Neural crest cell (in vitro differentiated cells): ENCODE results near the gene CD40. TPM values are rescaled to one million over a fixed set of nuclear protein-coding genes. Genes with fewer than 3 reads are reported as not detected.
A peak's percentile ranks its signal among the peaks of the same experiment; 100 is the strongest.

Source experiments
- DNase-seq: peaks from one replicate; pipeline ENCODE4 v3.0.0; 2021; ENCODE audit warnings: low read depth, mixed read lengths, low spot score
- H3K27ac Mint-ChIP-seq: one replicate; pipeline ENCODE4 v1.8.0; 2021; ENCODE audit warnings: mild to moderate bottlenecking, mixed read lengths; ENCODE audit not compliant: unreplicated experiment
- H3K27me3 Mint-ChIP-seq: 2 replicates; pipeline ENCODE4 v1.8.0; 2021; ENCODE audit warnings: low read depth, mild to moderate bottlenecking, mixed read lengths
- H3K36me3 Mint-ChIP-seq: 2 replicates; pipeline ENCODE4 v1.8.0; 2021; ENCODE audit warnings: low read depth, mild to moderate bottlenecking, mixed read lengths
- H3K4me1 Mint-ChIP-seq: 2 replicates; pipeline ENCODE4 v1.8.0; 2021; ENCODE audit warnings: mixed read lengths
- H3K4me3 Mint-ChIP-seq: one replicate; pipeline ENCODE4 v1.8.0; 2021; ENCODE audit warnings: mild to moderate bottlenecking, mixed read lengths
- H3K9me3 Mint-ChIP-seq: 2 replicates; pipeline ENCODE4 v1.8.0; 2021; ENCODE audit warnings: mixed read lengths
- total RNA-seq: library from RNA; stranded (reverse); gene quantifications from 2 replicates; pipeline ENCODE4 v1.2.1, GENCODE V29; 2021
- TF ChIP-seq, protein P1 (sequence below): fragments of 200-600 bp; sonication (generic); conservative IDR thresholded peaks from 2 replicates; pipeline ENCODE4 v1.5.0; 2021; ENCODE audit warnings: antibody characterized with exemption, mild to moderate bottlenecking

Gene CD40
- total RNA-seq, 1 donor from 2014 or later = 4.8 TPM

DNA sequence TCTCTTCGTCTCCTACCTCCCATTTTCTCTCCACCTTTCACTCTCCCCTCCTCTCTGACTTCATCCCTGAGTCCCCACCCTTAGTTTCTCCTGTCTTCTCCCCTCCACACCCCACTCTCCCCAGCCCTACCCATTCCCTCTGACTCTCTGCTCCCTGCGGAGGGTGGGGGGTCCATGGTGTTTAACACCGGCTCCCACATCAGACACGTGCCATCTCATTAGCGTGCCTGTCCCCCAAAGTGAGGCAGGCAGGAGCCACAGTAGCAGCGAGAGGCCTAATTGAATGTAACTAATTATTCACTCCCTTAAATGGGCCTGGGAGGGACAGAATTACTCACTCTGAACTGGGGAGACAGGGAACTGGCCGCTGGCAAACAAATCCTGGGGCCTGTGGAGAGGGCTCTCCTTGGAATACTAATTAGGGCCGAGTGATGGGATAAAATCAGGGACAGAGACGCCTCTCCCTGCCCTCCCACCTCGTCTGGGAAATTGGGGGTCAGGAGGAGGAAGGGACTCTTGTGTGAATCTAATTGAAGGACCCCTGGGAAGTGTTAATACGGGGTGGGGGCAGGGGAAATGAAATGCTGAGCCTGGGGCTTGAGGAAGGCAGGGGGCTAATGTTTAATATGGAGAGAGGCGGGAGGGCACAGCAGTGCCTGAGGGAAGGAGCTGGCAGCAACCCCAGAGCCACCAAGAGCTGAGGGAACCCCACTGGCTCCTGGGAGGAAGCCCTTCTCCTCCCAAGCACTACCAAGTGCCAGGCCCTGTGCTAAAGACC is 17.9 kb downstream of the CD40 start:
- H3K36me3 Mint-ChIP-seq = no peaks in the 10 kb centered on the region
- TF ChIP-seq, protein P1, sequence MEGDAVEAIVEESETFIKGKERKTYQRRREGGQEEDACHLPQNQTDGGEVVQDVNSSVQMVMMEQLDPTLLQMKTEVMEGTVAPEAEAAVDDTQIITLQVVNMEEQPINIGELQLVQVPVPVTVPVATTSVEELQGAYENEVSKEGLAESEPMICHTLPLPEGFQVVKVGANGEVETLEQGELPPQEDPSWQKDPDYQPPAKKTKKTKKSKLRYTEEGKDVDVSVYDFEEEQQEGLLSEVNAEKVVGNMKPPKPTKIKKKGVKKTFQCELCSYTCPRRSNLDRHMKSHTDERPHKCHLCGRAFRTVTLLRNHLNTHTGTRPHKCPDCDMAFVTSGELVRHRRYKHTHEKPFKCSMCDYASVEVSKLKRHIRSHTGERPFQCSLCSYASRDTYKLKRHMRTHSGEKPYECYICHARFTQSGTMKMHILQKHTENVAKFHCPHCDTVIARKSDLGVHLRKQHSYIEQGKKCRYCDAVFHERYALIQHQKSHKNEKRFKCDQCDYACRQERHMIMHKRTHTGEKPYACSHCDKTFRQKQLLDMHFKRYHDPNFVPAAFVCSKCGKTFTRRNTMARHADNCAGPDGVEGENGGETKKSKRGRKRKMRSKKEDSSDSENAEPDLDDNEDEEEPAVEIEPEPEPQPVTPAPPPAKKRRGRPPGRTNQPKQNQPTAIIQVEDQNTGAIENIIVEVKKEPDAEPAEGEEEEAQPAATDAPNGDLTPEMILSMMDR = no peak
- no peak overlapping the region for H3K27ac Mint-ChIP-seq
- no peaks in the 10 kb centered on the region for H3K9me3 Mint-ChIP-seq
- no peak overlapping the region for H3K4me3 Mint-ChIP-seq
- H3K27me3 Mint-ChIP-seq = peaks cover 27% of the 10 kb centered on the region
- H3K4me1 Mint-ChIP-seq = peaks cover 21% of the 10 kb centered on the region
- no peak for DNase-seq

DNA sequence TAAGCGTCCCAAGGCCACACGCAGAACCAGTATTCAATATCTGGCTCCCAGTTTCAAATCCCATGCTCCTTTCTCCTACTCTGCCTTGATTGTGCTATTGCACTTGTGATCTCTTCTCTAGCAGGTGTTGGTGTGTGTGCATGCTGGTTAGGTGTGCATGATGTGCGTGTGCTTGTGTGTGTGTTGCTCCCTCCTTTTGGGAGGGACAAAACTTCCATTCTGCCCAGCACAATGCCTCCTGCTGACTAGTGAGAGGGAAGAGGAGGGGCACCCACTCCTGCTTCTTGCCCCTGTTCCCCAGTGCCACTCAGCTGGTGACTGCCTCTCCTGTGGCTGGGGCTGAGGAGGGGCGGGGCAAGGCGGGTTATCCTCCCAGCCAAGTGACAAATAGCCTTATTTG is 19.7 kb downstream of the CD40 start:
- peaks cover 29% of the 10 kb centered on the region for H3K27me3 Mint-ChIP-seq

DNA sequence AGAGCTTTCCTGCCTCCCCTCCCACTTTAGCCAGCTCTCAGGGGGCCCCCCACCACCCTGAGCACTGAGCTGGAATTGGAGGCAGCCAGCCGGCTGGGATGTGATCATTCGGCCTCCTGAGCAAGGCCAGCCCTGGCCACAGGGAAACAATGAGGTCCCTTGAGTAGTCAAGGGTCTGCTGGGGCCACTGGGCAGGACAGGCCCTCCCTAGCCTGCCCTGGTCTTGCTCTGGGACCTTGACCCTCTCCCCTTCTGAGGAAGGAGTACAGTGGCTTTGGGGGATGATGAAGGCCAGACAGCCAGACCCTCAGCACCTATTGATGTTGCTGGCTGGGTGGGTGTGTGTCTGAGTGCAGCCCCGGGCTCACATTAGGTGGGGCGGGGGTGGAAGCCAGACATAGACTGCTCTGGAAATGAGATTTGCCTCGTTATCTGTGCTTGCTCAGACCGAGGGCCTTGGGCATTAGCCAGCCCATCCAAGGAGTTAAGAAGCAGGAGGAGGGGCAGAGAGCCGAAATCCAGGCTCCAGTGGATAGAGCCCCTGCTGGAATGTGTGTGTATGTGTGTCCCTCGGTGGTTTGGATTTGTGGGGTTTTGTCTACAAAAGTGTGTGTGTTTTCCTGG is 21.3 kb downstream of the CD40 start:
- Mint-ChIP-seq H3K9me3 (no peaks in the 10 kb centered on the region), H3K36me3 (no peaks in the 10 kb centered on the region), H3K4me1 (peaks cover 15% of the 10 kb centered on the region), H3K27me3 (peaks cover 32% of the 10 kb centered on the region), H3K27ac (peak overlapping the region; percentile 89), H3K4me3 (no peak overlapping the region)
- TF ChIP-seq, protein P1 = no peak
- DNase-seq = no peak

More for the DNA sequence above, 19.7 kb downstream of the CD40 start:
- H3K27ac Mint-ChIP-seq = no peak overlapping the region
- no peak for DNase-seq
- peaks cover 16% of the 10 kb centered on the region for H3K4me1 Mint-ChIP-seq
- no peak overlapping the region for H3K4me3 Mint-ChIP-seq
- no peaks in the 10 kb centered on the region for H3K36me3 Mint-ChIP-seq
- H3K9me3 Mint-ChIP-seq = no peaks in the 10 kb centered on the region
- TF ChIP-seq, protein P1 = no peak

DNA sequence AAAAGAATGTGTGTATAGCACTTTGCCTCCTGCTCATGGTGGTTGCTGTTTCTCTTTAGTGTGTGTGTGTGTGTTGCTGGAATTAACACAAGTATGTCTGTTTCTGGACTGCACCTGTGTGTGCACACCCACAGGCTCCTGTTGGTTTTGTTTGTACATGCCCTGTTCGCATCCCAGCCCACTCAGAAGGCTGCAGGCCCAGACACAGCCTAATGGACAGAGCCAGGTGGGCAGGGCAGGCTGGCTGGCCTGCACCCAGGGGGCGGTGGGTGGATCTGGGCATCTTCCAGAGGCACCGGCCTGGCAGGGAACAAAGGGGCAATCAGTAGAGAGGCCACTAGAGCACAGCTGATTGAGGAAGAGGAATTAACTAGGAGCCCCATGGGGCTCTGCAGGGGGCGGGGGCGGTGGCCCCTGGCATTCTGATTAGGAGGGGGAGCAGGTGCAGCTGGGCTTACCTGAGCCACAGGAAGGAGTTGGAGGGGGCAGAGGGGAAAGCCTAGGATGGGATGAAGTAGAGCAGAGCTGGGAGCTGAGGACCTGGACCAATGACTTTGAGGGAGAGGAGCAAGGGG is 21.9 kb downstream of the CD40 start:
- H3K4me3 Mint-ChIP-seq = no peak overlapping the region
- H3K27ac Mint-ChIP-seq = peak overlapping the region; percentile 89
- H3K9me3 Mint-ChIP-seq = no peaks in the 10 kb centered on the region
- H3K4me1 Mint-ChIP-seq = peaks cover 15% of the 10 kb centered on the region
- DNase-seq = no peak
- H3K27me3 Mint-ChIP-seq = peaks cover 32% of the 10 kb centered on the region
- TF ChIP-seq, protein P1 = no peak
- no peaks in the 10 kb centered on the region for H3K36me3 Mint-ChIP-seq

DNA sequence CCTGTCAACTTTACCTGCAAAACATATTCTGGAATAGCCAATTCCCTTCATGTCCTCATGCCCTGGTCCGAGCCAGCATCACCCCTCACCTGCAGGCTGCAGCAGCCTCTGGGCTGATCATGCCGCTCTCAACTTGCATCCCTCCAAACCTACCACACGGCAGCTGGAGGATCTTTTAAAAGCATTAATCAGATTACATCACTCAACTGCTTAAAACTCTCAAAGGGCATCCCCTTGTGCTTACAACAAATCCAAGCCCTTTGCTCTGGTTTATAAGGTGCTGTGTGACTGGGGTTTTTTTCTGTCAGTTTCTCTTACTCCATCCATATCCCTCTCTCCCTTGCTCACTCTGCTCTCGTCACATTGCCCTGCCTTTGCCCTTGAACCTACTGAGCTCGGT is 24.0 kb downstream of the CD40 start:
- peaks cover 36% of the 10 kb centered on the region for H3K27me3 Mint-ChIP-seq
- H3K27ac Mint-ChIP-seq = no peak overlapping the region
- TF ChIP-seq, protein P1 = no peak
- H3K9me3 Mint-ChIP-seq = no peaks in the 10 kb centered on the region
- H3K4me3 Mint-ChIP-seq = no peak overlapping the region
- DNase-seq = no peak
- peaks cover 11% of the 10 kb centered on the region for H3K4me1 Mint-ChIP-seq
- H3K36me3 Mint-ChIP-seq = no peaks in the 10 kb centered on the region
